ENCODE results near the gene C14orf180. TPM values are rescaled to one million over a fixed set of nuclear protein-coding genes. Genes with fewer than 3 reads are reported as not detected.

C14orf180 gene
- polyA plus RNA-seq, 1 donor (not counting 4 experiments of a cell fraction or from before 2014, with no cell fraction given) = not detected

DNA sequence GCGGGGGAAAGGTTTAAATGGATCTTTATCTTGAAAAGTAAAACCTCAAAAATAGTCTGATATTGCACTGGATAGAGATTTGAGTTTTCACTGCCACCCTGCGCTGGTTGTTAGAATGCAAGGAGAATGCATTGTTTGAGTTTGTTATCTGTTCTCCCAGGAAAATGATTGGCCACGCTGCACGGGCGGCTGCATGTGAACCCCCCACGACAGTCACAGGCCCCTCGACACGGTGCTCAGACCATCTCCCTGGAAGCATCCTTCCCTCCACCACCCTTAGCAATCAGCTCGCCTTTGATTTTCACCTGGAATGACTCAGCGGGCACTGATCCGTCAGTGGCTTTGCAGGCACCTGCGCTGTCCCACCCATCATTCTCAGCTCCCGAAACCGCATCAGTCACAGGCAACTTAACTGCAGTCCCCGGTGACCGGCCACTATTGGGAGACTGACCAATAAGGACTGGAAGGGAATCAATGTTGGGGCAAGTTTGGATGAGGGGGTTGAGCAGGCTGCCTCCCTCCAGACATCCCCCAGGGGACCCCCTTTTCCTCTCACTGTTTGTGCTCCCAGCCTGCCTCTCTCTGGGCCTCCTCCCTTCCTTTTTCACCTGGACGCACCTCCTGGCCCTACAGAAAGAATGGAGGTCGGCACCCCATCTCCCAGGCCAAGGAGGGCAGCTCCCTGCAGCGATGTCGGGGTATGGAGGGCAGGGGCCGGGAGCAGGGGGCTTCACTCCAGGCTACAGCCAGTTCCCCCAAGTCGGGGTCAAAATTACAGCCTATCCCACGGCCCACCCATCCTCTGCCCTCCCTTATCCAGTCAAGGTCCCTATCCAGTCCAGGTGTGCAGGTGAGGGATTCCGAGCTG, 28.5 kb upstream of the C14orf180 start:
- H2AFZ ChIP-seq (ENCODE audit: control insufficient read depth, low read length) = no peak overlapping the region
- no peaks in the 10 kb centered on the region for H3K79me2 ChIP-seq (ENCODE audit: control insufficient read depth, insufficient read depth, low read length)
- H3K9ac ChIP-seq (ENCODE audit: control insufficient read depth, extremely low read depth, insufficient read depth, low read length) = no peak overlapping the region
- no peaks in the 10 kb centered on the region for H3K9me3 ChIP-seq (ENCODE audit: control insufficient read depth, low read depth, low read length)
- no peaks in the 10 kb centered on the region for H3K36me3 ChIP-seq (ENCODE audit: control insufficient read depth in 2 of 2, extremely low read depth in 1 of 2, insufficient read depth in 2 of 2, low read length in 2 of 2)
- peaks cover 15% of the 10 kb centered on the region for H3K27me3 ChIP-seq (ENCODE audit: control insufficient read depth, extremely low read depth, insufficient read depth, low read length)
- TF ChIP-seq EZH2 (IDR thresholded peaks at IDR 0.05; ENCODE audit: low read length) = no peak
- no peak overlapping the region for H3K4me2 ChIP-seq (ENCODE audit: control insufficient read depth, extremely low read depth, insufficient read depth, low read depth, low read length)
- no peaks in the 10 kb centered on the region for H4K20me1 ChIP-seq (ENCODE audit: control insufficient read depth, extremely low read depth, insufficient read depth, low read length)
- no peak overlapping the region for H3K27ac ChIP-seq (ENCODE audit: control insufficient read depth, insufficient read depth, low read length)
- no peaks in the 10 kb centered on the region for H3K9me1 ChIP-seq (ENCODE audit: control insufficient read depth, extremely low read depth, insufficient read depth, low read length)
- DNase-seq (ENCODE audit: low read depth, low spot score) = no peak
- H3K4me3 ChIP-seq (ENCODE audit: control insufficient read depth in 2 of 3, extremely low read depth in 1 of 3, insufficient read depth in 2 of 3, low read depth in 1 of 3, low read length in 3 of 3) = no peak overlapping the region
- no peak for FAIRE-seq
- H3K4me1 ChIP-seq (ENCODE audit: control insufficient read depth, extremely low read depth, insufficient read depth, low read length) = no peaks in the 10 kb centered on the region
- dilution Hi-C loops (cut with MboI; ENCODE audit: extremely low pct_ligation_motif_present, low sequenced_read_pairs) = no loop called here

DNA sequence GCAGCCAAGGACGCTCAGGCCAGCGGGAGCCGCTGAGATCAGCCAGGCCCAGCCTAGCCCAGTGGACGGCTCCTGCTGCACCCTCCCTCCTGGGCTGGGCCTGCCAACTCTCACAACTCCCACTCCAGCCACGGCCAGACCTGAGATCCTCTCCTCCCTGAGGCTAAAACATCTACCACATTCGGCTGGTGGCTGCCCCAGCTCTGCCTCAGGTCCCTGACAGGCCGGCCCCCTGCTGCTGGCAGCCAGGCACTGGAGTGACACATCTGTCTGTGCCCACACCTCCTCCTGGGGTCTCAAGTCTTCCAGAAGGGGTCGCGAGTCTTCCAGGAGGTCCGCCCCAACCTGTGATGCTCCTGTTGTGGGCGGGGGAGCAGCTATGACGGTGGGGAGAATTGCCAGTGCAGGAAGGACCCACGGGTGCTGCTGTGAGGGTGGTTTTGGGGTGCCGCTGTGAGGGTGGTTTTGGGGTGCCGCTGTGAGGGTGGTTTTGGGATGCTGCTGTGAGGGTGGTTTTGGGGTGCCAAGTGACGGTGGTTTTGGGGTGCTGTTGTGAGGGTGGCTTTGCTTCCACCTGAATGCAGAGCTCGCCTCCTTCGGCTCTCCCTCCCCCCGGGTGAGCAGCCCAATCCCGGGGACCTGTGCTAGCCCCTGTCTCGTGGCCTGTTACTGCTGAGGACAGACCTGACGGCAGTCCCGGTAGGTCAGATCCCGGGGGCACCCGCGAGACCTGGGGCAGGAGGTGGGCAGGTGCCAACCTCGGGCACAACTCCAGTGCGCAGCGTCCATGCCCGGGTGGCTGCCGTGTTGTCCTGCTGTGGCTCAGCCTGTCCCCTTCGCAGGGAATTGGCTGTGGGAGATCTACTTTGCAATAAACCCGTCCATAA, 27.5 kb upstream of the C14orf180 start:
- H3K27me3 ChIP-seq (ENCODE audit: control insufficient read depth, extremely low read depth, insufficient read depth, low read length) = peaks cover 6% of the 10 kb centered on the region

More for the DNA sequence above, 27.5 kb upstream of the C14orf180 start:
- Histone ChIP-seq H3K9ac (ENCODE audit: control insufficient read depth, extremely low read depth, insufficient read depth, low read length) (no peak overlapping the region), H3K79me2 (ENCODE audit: control insufficient read depth, insufficient read depth, low read length) (no peaks in the 10 kb centered on the region), H3K9me1 (ENCODE audit: control insufficient read depth, extremely low read depth, insufficient read depth, low read length) (no peaks in the 10 kb centered on the region), H3K4me2 (ENCODE audit: control insufficient read depth, extremely low read depth, insufficient read depth, low read depth, low read length) (no peak overlapping the region), H3K36me3 (ENCODE audit: control insufficient read depth in 2 of 2, extremely low read depth in 1 of 2, insufficient read depth in 2 of 2, low read length in 2 of 2) (no peaks in the 10 kb centered on the region), H2AFZ (ENCODE audit: control insufficient read depth, low read length) (no peak overlapping the region), H3K4me1 (ENCODE audit: control insufficient read depth, extremely low read depth, insufficient read depth, low read length) (no peaks in the 10 kb centered on the region), H4K20me1 (ENCODE audit: control insufficient read depth, extremely low read depth, insufficient read depth, low read length) (no peaks in the 10 kb centered on the region), H3K9me3 (ENCODE audit: control insufficient read depth, low read depth, low read length) (no peaks in the 10 kb centered on the region), H3K4me3 (ENCODE audit: control insufficient read depth in 2 of 3, extremely low read depth in 1 of 3, insufficient read depth in 2 of 3, low read depth in 1 of 3, low read length in 3 of 3) (no peak overlapping the region), H3K27ac (ENCODE audit: control insufficient read depth, insufficient read depth, low read length) (no peak overlapping the region)
- dilution Hi-C loops (cut with MboI; ENCODE audit: extremely low pct_ligation_motif_present, low sequenced_read_pairs) = no loop called here
- FAIRE-seq (no peak), DNase-seq (ENCODE audit: low read depth, low spot score) (no peak)
- no peak for TF ChIP-seq EZH2 (IDR thresholded peaks at IDR 0.05; ENCODE audit: low read length)
- TF ChIP-seq, protein P1, sequence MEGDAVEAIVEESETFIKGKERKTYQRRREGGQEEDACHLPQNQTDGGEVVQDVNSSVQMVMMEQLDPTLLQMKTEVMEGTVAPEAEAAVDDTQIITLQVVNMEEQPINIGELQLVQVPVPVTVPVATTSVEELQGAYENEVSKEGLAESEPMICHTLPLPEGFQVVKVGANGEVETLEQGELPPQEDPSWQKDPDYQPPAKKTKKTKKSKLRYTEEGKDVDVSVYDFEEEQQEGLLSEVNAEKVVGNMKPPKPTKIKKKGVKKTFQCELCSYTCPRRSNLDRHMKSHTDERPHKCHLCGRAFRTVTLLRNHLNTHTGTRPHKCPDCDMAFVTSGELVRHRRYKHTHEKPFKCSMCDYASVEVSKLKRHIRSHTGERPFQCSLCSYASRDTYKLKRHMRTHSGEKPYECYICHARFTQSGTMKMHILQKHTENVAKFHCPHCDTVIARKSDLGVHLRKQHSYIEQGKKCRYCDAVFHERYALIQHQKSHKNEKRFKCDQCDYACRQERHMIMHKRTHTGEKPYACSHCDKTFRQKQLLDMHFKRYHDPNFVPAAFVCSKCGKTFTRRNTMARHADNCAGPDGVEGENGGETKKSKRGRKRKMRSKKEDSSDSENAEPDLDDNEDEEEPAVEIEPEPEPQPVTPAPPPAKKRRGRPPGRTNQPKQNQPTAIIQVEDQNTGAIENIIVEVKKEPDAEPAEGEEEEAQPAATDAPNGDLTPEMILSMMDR (optimal IDR thresholded peaks at IDR 0.05 in 1 of 3, IDR thresholded peaks at IDR 0.05 in 1 of 3, conservative IDR thresholded peaks at IDR 0.05 in 1 of 3; ENCODE audit: extremely low read depth in 1 of 3, insufficient read depth in 2 of 3, low read length in 3 of 3) = no peak
